Neuronal stem cell (in vitro differentiated cells): ENCODE data around the gene COL13A1.

Experiments
- DNase-seq: peaks from one replicate; pipeline ENCODE4 v3.0.0-alpha.2; 2013; ENCODE audit warnings: low spot score
- H2AFZ ChIP-seq: one replicate; pipeline ENCODE4 v1.6.1; 2013; ENCODE audit warnings: mild to moderate bottlenecking, low read length, inconsistent platforms
- H2AK5ac ChIP-seq: 2 replicates; pipeline ENCODE4 v1.6.1; 2013; ENCODE audit warnings: low read depth, mild to moderate bottlenecking, inconsistent platforms, low read length, moderate library complexity, mixed read lengths
- H2BK120ac ChIP-seq: 2 replicates; pipeline ENCODE4 v1.6.1; 2013; ENCODE audit warnings: low read depth, mild to moderate bottlenecking, inconsistent platforms, low read length, moderate library complexity, mixed read lengths
- H2BK12ac ChIP-seq: one replicate; pipeline ENCODE4 v1.6.1; 2013; ENCODE audit warnings: low read length, inconsistent platforms
- H2BK15ac ChIP-seq: 2 replicates; pipeline ENCODE4 v1.6.1; 2013; ENCODE audit warnings: mild to moderate bottlenecking, low read length, inconsistent platforms, mixed read lengths
- H2BK5ac ChIP-seq: one replicate; pipeline ENCODE4 v1.6.1; 2013; ENCODE audit warnings: inconsistent platforms, mild to moderate bottlenecking, low read length, moderate library complexity
- H3K14ac ChIP-seq: one replicate; pipeline ENCODE4 v1.6.1; 2013; ENCODE audit warnings: low read length, inconsistent platforms
- H3K18ac ChIP-seq: 2 replicates; pipeline ENCODE4 v1.6.1; 2013; ENCODE audit warnings: low read length, inconsistent platforms
- H3K23ac ChIP-seq: 2 replicates; pipeline ENCODE4 v1.6.1; 2013; ENCODE audit warnings: low read depth, mild to moderate bottlenecking, mixed read lengths, low read length, inconsistent platforms; ENCODE audit not compliant: poor library complexity
- H3K27ac ChIP-seq: replicated peaks from 3 replicates; pipeline ENCODE4 v1.5.1; 2013; ENCODE audit warnings: low read length, inconsistent platforms
- H3K27me3 ChIP-seq, 3 experiments: 2 replicates each; pipeline ENCODE4 v1.6.1; 2013; ENCODE audit warnings: low read length in 3 of 3, mild to moderate bottlenecking in 2 of 3, inconsistent platforms in 1 of 3, low read depth in 1 of 3, mixed read lengths in 1 of 3, moderate library complexity in 1 of 3; ENCODE audit not compliant: control insufficient read depth in 3 of 3, insufficient read depth in 3 of 3
- H3K36me3 ChIP-seq, 2 donors: replicated peaks in 1 of 2; 2 replicates each; pipeline ENCODE4 v1.6.1; 2013; ENCODE audit warnings: low read length in 2 of 2; ENCODE audit not compliant: control insufficient read depth in 2 of 2, insufficient read depth in 2 of 2
- H3K4ac ChIP-seq: 2 replicates; pipeline ENCODE4 v1.6.1; 2013; ENCODE audit warnings: inconsistent platforms, mild to moderate bottlenecking, low read length, moderate library complexity
- H3K4me1 ChIP-seq, 2 donors: 1 replicate in 1 of 2; 2 replicates in 1 of 2; pipeline ENCODE4 v1.6.1; 2013; ENCODE audit warnings: low read length in 2 of 2, low read depth in 1 of 2; ENCODE audit not compliant: control insufficient read depth in 2 of 2, insufficient read depth in 1 of 2
- H3K4me2 ChIP-seq: one replicate; pipeline ENCODE4 v1.6.1; 2013; ENCODE audit warnings: mild to moderate bottlenecking, low read length, inconsistent platforms; ENCODE audit not compliant: insufficient read depth, poor library complexity, severe bottlenecking
- H3K4me3 ChIP-seq, 2 donors: 2 replicates each; pipeline ENCODE4 v1.5.1; 2013; ENCODE audit warnings: low read length in 2 of 2, mild to moderate bottlenecking in 2 of 2, inconsistent platforms in 1 of 2, moderate library complexity in 1 of 2
- H3K79me1 ChIP-seq: one replicate; pipeline ENCODE4 v1.6.1; 2013; ENCODE audit warnings: low read depth, mild to moderate bottlenecking, inconsistent platforms, low read length, moderate library complexity
- H3K9ac ChIP-seq: one replicate; pipeline ENCODE4 v1.6.1; 2013; ENCODE audit warnings: mild to moderate bottlenecking, low read depth, low read length, inconsistent platforms; ENCODE audit not compliant: poor library complexity
- H3K9me3 ChIP-seq, 2 donors: replicated peaks in 1 of 2; 2 replicates each; pipeline versions ENCODE3 to v1.6.1; 2013; ENCODE audit warnings: low read length in 2 of 2, mild to moderate bottlenecking in 2 of 2, inconsistent platforms in 1 of 2, low read depth in 1 of 2, mixed read lengths in 1 of 2, moderate library complexity in 1 of 2; ENCODE audit not compliant: control insufficient read depth in 2 of 2, insufficient read depth in 1 of 2
- H4K8ac ChIP-seq: one replicate; pipeline ENCODE4 v1.6.1; 2013; ENCODE audit warnings: low read depth, mild to moderate bottlenecking, inconsistent platforms, low read length, moderate library complexity
- H4K91ac ChIP-seq: one replicate; pipeline ENCODE4 v1.6.1; 2013; ENCODE audit warnings: low read length, low read depth, mild to moderate bottlenecking, inconsistent platforms; ENCODE audit not compliant: poor library complexity
- WGBS, 2 donors: extraction: QIAGEN DNeasy Blood & Tissue Kit; methylation state at CpG; one replicate each; pipeline ENCODE4 v1.1.7; 2013; ENCODE audit warnings: missing lambda C conversion rate in 2 of 2, mixed read lengths in 1 of 2; ENCODE audit not compliant: insufficient read length in 2 of 2, insufficient replicate concordance in 1 of 2; ENCODE audit errors: extremely low coverage in 2 of 2; 5-methylcytosine and 5-hydroxymethylcytosine counted together

Gene COL13A1

DNA sequence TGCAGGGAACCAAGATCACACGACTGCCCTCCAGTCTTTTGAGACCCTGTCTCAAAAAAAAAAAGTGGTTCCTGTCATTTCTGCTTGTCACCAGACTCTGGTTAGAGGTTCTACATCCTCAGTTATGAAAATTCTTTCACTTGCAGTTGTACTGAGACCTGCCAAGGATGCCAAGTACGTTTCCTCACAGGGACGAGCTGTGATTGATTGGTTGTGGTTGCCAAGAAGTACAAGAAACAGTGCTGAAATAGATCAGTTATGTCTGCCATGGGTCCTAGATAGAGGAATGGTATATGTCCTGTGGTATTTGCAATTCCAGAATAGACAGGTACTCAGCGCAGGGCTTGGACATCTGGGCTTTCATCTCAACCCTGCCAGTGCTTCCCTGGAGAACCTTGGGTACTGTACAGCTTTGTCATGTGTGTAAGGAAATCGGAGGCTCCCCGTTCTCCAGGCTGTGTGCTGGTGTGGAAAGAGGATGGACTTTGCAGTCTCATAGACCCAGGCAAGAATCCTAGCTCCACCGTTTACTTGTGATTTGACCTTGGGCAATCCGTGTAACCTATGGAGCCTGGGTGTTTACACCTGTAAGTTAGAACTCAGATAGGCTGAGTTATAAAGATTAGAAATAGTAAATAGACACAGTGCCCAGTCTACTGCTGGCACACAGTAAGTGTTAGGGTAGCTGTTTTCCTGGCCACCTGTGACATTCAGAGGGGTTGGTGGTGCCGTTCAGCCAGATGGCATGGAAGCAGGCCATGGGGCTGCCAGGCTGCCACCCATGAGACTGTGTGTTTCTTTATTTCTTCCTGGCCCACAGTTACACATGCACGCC is 53.0 kb downstream of the COL13A1 start:
- H3K27ac ChIP-seq: no peak overlapping the region
- H2AFZ ChIP-seq: no peak overlapping the region
- H2BK120ac ChIP-seq: no peak overlapping the region
- H3K4me1 ChIP-seq: peaks cover 4 to 23% of the 10 kb centered on the region in 2 donors
- H3K36me3 ChIP-seq: no peaks in the 10 kb centered on the region
- no peak overlapping the region for H3K18ac ChIP-seq
- no peak overlapping the region for H3K9ac ChIP-seq
- H3K23ac ChIP-seq: no peak overlapping the region
- no peak overlapping the region for H2BK15ac ChIP-seq
- no peak overlapping the region for H2BK12ac ChIP-seq
- peaks cover 0 to 2% (median 0%) of the 10 kb centered on the region in 3 experiments for H3K27me3 ChIP-seq
- no peaks in the 10 kb centered on the region for H3K79me1 ChIP-seq
- no peak overlapping the region for H3K4me2 ChIP-seq
- H3K14ac ChIP-seq: no peak overlapping the region
- no peaks in the 10 kb centered on the region for H3K9me3 ChIP-seq
- H3K4me3 ChIP-seq: no peak overlapping the region
- H2BK5ac ChIP-seq: no peak overlapping the region
- no peak overlapping the region for H3K4ac ChIP-seq
- no peak overlapping the region for H2AK5ac ChIP-seq
- H4K8ac ChIP-seq: no peak overlapping the region
- WGBS, 2 donors: no CpG with 5 or more reads among the region's 10 CpGs
- DNase-seq: no peak
- H4K91ac ChIP-seq: no peak overlapping the region

DNA sequence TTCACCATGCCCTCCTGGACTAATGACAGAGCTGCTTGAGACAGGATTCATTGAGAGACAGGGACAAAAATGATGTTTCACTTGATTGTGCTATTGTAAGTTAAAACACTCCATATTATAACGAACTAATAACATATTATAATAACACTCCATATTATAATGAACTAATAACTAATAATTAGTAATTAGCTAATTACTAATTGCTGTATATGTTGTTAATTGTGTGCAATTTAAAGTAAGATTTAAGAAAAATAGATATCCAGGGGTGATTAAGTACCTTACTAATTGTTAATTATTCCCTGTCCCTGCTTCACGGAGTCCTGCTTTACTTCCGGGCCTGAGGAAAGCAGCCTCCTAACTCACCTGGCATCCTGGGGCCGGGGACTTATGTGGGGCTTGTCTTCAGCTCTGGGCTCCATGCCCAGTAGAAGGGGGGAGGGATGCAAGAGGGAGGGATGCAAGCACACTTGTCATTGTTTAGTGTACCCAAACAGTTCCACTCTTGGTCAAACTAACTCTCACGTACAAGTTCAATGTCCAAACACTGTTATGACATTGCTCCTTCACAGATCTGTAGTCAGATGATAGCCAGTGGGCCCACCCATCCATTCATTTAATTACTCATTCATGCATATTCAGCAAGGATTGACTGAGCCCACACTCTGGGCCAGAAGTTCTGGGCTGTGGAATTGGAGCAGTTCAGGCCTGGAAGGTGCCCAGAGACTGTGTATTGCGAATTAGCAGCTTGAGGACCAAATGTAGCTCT is 53.8 kb downstream of the COL13A1 start:
- WGBS, 2 donors: no CpG with 5 or more reads among the region's 6 CpGs
- Histone ChIP-seq H3K14ac (no peak overlapping the region), H3K27ac (no peak overlapping the region)

DNA sequence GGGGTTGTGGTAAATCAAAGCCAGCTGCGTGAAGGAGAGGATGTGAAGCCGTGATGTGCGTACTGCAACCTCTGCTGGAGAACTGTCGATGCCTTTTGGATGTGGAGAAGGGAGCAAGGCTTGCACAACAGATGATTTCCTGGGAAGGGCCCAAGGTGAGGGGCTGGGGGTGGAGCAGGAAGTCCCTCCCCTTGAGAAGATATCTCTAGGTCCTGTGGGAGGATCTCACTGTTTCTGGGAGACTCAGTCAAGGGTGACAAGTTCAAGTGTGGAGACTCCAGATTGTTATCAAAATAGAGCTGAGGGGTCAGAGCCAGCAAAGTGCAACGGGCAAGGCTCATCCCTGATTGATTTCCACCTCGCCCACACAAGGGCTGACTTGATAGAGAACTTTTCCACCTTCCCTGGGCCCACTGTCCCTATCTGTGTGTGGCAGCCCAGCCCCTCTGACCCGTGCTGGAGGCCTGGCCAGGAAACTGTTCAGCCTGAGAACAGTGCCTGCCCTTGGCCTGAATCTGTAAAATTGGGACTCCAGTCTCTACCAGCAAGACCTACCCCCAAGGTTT is 55.0 kb downstream of the COL13A1 start:
- H3K27me3 ChIP-seq: peaks cover 0 to 2% (median 0%) of the 10 kb centered on the region in 3 experiments
- H3K23ac ChIP-seq: no peak overlapping the region
- no peak overlapping the region for H3K4me2 ChIP-seq
- H3K36me3 ChIP-seq: no peaks in the 10 kb centered on the region
- no peak overlapping the region for H3K14ac ChIP-seq
- H2AFZ ChIP-seq: no peak overlapping the region
- DNase-seq: no peak
- peaks cover 7 to 32% of the 10 kb centered on the region in 2 donors for H3K4me1 ChIP-seq
- no peaks in the 10 kb centered on the region for H3K79me1 ChIP-seq
- no peak overlapping the region for H3K4me3 ChIP-seq
- H2BK15ac ChIP-seq: no peak overlapping the region
- no peak overlapping the region for H3K9ac ChIP-seq
- H3K27ac ChIP-seq: no peak overlapping the region
- H3K4ac ChIP-seq: no peak overlapping the region
- H4K91ac ChIP-seq: no peak overlapping the region
- H2BK5ac ChIP-seq: no peak overlapping the region
- no CpG with 5 or more reads among the region's 7 CpGs for WGBS, 2 donors
- H2AK5ac ChIP-seq: no peak overlapping the region
- H3K18ac ChIP-seq: no peak overlapping the region
- H2BK12ac ChIP-seq: no peak overlapping the region
- no peaks in the 10 kb centered on the region for H3K9me3 ChIP-seq
- H4K8ac ChIP-seq: no peak overlapping the region
- no peak overlapping the region for H2BK120ac ChIP-seq

More for the DNA sequence above, 53.8 kb downstream of the COL13A1 start:
- Histone ChIP-seq H2BK120ac (no peak overlapping the region), H3K18ac (no peak overlapping the region), H3K9me3 (no peaks in the 10 kb centered on the region), H2BK12ac (no peak overlapping the region), H3K36me3 (no peaks in the 10 kb centered on the region), H3K79me1 (no peaks in the 10 kb centered on the region), H3K23ac (no peak overlapping the region), H3K9ac (no peak overlapping the region), H3K27me3 (peaks cover 0 to 2% (median 0%) of the 10 kb centered on the region in 3 experiments), H2BK5ac (no peak overlapping the region), H2BK15ac (no peak overlapping the region), H3K4me2 (no peak overlapping the region), H3K4me3 (no peak overlapping the region), H4K91ac (no peak overlapping the region), H3K4ac (no peak overlapping the region), H4K8ac (no peak overlapping the region), H3K4me1 (peaks cover 7 to 30% of the 10 kb centered on the region in 2 donors), H2AK5ac (no peak overlapping the region), H2AFZ (no peak overlapping the region)
- no peak for DNase-seq

DNA sequence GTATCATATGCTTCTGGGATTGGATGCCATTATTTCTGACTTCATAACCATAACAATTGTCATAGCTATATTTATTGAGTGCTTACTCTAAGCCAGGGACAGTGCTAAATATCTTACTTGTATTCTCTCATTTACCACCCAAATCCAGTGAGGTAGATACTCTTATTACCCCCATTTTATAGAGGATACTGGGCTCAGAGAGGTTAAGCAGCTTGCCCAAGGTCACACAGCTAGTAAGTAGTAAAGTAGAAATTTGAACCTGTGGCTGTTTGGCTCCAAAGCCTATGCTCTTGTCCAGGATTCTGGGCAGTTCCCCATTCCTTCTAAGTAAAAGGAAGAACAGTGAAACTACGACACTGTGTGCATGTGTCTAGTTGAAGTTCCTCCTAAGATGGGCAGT is 56.5 kb downstream of the COL13A1 start:
- Histone ChIP-seq H2BK120ac (no peak overlapping the region), H2BK12ac (no peak overlapping the region), H3K27ac (no peak overlapping the region), H3K27me3 (peaks cover 0 to 2% (median 0%) of the 10 kb centered on the region in 3 experiments), H2BK5ac (no peak overlapping the region), H2AK5ac (no peak overlapping the region), H4K91ac (no peak overlapping the region), H3K36me3 (no peaks in the 10 kb centered on the region), H4K8ac (no peak overlapping the region), H3K14ac (no peak overlapping the region), H3K9me3 (no peaks in the 10 kb centered on the region), H3K4ac (no peak overlapping the region), H3K4me3 (no peak overlapping the region), H2AFZ (no peak overlapping the region), H3K4me1 (peaks cover 4 to 31% of the 10 kb centered on the region in 2 donors), H3K4me2 (no peak overlapping the region), H3K23ac (no peak overlapping the region), H3K18ac (no peak overlapping the region), H3K79me1 (no peaks in the 10 kb centered on the region), H3K9ac (no peak overlapping the region), H2BK15ac (no peak overlapping the region)
- no CpG with 5 or more reads among the region's 1 CpG for WGBS, 2 donors
- DNase-seq: no peak
